ENCODE results near the gene PLSCR5. TPM values are rescaled to one million over a fixed set of nuclear protein-coding genes. Genes with fewer than 3 reads are reported as not detected.
A peak's percentile ranks its signal among the peaks of the same experiment; 100 is the strongest.

The PLSCR5 gene
- total RNA-seq, 1 donor from 2014 or later, result not detected

DNA sequence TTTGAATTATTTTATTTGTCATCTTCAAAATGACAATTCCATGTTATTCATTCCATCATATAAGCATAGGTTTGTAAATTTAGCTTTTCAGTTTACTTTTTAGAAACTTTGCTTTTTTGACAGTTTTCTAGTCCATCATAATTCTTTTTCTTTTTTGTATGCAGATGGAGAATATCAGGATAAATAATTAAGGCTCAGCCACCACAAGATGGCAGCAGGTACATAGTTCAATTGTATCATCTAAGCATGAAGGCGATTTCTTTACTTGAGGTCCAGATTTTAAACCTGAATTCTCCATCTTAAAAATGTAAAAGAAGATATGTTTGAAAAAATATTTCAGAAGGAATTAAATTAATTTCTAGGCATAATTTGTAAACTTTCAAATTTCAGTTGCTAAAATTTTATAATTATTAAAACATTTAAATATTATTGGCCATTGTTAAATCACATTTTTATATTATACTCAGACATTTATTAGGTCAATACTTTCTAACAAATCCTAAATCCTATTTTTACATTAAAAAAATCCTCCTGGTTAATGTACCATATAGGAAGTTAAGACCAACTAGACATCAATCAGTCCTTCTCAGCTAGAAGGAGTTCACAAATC lies 15.1 kb downstream of the PLSCR5 start:
- peak; percentile 47 for DNase-seq (ENCODE audit: extremely low read depth, low read depth, low spot score)

DNA sequence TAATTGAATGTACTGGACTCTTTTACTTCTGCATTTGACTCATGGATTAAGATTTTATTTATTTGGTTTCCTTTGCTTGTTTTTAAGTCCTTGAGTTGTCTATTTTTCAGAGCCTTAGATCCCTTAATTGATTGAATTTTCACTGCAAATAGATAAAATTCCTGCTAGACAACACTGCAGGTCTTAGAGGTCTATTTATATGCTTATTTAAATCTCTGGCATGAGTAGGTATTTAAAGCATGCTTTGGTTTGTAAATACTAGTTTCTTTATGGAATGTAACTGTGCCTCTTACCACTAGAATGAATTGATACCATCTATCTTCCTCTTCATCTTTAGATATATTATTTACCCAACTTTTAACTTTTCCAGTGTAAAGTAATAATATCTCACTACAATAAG lies 20.0 kb downstream of the PLSCR5 start:
- DNase-seq (ENCODE audit: extremely low read depth, low read depth, low spot score), result no peak

DNA sequence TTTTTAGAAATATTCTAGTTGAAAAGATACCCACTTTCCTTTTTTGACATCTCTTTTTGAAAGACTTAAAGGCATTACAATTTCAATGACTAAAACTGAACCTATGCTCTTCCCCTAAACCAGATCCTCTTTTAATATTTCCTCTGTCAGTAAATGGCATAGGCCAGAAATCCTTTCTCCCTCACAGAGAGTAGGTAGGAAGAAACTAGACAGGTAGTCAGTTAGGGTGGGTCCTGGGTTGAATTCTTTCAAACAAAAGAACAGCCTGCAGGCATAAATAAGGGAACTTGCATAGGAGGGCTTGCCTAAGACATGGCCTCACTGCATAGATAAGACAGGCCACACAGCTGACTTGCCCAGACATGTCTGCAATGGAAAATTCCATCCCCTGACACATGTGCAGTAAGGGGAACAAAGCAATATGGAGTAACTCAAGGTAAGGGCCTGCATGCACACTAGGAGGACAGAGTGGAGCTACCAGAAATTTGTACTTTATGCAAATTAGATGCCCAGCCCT lies 23.1 kb downstream of the PLSCR5 start:
- no peak for DNase-seq (ENCODE audit: extremely low read depth, low read depth, low spot score)

DNA sequence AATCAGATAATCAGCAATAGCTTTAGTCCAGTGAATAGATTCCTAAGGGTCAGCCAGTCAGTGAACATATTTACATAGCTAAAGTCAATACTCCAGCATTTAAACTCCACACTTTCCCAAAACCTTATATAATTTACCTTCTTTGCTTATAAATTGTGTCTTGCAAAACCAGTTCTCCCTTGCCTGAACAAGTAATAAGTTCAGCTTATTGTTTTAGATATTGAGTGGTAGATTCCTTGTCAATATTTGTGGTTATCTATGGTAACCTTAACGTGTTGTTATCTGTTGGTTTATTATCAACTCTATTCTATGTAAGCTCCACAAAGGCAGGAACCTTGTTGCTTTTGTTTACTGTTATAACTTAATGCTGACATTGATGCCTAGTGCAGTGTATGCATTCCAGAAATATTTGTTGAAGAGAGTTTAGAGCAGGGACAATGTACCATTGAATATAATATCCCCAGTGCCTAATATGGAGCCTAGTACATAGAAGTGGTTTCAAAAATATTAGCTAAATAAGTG lies 24.0 kb downstream of the PLSCR5 start:
- DNase-seq (ENCODE audit: extremely low read depth, low read depth, low spot score), result no peak

DNA sequence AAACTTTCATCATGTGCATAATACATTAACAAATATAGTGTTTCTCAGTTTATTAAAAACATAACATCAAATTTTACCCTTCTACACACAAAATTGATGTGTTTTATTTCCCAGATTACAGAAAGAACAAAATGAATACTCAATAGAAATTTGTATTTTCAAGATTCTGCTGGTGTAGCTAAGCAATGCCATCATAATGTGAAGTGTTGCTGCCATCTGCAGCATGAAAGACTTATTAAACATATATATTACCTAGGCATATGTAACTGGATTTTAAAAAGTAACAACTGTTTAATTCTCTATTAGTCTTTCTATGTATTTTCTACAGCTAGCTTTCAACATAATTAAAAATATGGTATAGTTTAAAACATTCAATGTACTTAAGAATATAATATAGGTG lies 27.5 kb downstream of the PLSCR5 start:
- peak; percentile 31 for DNase-seq (ENCODE audit: extremely low read depth, low read depth, low spot score)

DNA sequence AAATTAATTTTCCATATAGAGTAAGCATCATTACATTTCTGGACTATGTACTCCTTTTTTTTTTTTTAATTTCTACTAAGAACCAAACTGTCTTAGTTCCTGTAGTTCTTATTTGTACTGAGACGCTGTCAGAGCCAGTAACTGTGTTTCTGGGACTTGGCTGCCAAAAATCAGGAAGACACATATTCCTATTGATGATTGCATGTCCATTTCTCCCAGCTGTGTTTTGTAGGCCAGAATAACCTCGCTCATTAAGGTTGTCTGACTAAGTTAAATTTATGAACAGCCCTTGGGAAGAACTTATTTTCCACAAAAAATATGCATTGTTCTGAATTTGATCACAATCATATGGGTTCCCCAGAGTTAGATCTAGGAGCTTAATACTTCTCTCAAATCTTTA lies 29.5 kb downstream of the PLSCR5 start:
- no peak for DNase-seq (ENCODE audit: extremely low read depth, low read depth, low spot score)

DNA sequence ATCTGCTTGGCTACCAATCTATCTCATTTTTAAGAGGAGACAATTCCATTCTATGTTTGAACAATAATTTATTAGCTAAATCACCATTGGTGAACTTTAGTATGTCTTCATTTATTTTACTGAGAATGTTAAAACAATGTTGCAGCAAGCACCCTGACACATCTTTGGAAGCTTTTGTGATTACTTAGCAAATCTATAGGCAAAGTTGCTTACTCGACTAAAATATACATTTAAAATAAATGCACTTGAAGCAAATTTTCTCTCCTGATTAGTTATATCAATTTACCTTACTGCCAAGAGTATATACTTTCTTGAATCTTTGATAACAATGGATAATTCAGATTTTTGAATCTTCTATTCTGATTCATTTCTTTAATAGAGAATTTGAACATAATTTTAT lies 31.0 kb downstream of the PLSCR5 start:
- DNase-seq (ENCODE audit: extremely low read depth, low read depth, low spot score), result no peak

DNA sequence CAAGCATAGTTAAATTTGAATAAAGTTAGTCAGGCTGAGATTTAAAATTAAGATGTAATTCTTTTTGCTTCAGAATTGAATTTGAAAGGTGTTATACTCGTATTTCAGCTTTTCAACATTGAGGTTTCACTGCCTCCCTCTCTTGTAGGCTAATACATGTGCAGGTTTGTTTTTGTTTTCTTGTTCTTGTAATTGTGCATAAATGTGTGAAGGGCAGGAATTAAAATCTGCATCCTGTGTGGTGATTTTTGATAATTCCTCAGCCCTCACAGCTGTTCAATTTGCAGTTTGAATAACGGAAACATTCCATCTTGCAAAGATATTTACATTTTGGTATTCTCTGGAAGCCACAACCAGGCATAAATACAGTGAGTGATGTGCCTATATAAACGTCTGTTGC lies 35.8 kb downstream of the PLSCR5 start:
- DNase-seq (ENCODE audit: extremely low read depth, low read depth, low spot score), result no peak

DNA sequence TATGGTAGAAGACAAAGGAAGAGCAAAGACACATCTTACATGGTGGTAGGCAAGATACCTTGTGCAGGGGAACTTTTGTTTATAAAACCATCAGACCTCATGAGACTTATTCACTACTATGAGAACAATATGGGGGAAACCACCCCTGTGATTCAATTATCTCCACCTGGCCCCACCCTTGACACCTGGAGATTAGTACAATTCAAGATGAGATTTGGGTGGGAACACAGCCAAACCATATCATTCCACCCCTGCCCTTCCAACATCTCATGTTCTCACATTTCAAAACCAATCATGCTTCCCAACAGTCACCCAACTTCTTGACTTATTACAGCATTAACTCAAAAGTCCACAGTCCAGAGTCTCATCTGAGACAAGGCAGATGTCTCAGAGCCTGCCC lies 39.0 kb downstream of the PLSCR5 start:
- no peak for DNase-seq (ENCODE audit: extremely low read depth, low read depth, low spot score)

DNA sequence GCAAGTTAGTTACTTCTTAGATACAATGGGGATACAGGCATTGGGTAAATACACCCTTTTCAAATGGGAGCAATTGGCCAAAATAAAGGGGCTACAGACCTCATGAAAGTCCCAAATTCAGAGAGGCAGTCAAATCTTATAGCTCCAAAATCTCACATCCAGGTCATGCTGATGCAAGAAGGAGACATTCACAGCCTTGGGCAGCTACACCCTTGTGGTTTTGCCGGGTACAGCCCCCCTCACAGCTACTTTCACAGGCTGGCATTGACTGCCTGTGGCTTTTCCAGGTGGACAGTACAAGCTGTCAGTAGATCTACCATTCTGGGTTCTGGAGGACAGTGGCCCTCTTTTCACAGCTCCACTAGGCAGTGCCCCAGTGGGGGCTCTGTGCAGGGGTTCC lies 43.3 kb downstream of the PLSCR5 start:
- DNase-seq (ENCODE audit: extremely low read depth, low read depth, low spot score), result no peak

DNA sequence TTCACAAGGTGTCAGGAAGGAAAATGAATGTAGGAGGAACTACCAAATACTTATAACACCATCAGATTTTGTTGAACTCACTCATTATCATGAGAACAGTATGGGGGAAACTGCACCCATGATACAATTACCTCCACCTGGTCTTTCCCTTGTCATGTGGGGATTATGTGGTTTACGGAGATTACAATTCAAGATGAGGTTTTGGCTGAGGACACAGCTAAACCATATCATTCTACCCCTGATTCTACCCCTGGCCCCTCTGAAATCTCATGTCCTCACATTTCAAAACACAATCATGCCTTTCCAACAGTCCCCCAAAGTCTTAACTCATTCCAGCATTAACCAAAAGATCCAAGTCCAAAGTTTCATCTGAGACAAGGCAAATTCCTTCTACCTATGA lies 43.7 kb downstream of the PLSCR5 start:
- DNase-seq (ENCODE audit: extremely low read depth, low read depth, low spot score), result no peak

DNA sequence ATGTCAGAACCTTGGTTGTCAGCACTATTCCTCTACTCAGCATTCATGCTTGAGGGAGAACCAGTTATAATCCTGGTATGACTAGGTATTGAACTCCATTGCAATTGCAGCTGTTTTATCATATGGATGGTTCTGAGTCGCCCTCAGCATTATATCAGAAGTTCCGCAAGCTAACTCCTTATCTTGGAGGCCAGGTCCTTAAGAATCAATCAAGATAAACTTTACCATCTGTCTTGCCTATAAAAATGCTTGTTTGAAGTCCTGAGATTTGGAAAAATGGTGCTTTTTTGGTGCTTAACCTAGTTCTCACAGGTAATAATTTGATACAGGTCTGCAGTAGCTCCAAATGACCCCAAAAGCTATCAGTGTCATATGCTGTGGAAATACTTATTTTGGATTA lies 44.5 kb downstream of the PLSCR5 start:
- no peak for DNase-seq (ENCODE audit: extremely low read depth, low read depth, low spot score)

DNA sequence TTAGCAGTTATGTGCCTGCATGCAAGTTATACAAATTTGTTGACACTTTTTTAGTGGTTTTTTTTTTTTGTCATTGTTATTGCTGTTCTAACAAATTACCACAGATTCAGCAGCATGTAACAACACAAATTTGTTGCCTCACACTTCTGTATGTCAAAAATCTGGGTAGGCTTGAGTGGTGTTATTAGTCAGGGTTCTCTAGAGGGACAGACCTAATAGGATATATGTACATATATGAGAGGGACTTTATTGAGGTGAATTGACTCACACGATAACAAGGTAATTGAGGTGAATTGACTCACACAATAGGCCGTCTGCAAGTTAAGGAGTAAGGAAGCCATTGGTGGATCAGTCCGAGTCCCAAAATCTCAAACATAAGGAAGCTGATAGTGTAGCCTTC lies 45.8 kb downstream of the PLSCR5 start:
- no peak for DNase-seq (ENCODE audit: extremely low read depth, low read depth, low spot score)

DNA sequence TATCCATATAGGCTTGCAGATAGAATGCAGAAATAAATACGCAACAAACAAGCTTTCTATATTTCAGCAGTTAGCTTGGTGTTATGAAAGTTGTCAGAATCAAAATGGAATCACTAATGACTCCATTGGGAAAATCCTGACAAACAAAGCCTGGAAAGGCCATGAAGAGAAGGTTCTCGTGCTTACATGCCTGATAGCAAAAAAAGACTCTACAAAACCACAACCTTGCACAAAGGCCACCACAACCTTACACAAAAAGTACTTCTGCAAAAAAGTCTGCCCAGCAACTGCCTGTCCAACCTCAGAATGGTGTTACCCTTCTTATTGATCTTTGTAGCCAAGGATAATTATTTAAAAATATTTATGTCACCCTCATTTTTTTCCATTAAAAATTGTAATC lies 46.4 kb downstream of the PLSCR5 start:
- no peak for DNase-seq (ENCODE audit: extremely low read depth, low read depth, low spot score)

DNA sequence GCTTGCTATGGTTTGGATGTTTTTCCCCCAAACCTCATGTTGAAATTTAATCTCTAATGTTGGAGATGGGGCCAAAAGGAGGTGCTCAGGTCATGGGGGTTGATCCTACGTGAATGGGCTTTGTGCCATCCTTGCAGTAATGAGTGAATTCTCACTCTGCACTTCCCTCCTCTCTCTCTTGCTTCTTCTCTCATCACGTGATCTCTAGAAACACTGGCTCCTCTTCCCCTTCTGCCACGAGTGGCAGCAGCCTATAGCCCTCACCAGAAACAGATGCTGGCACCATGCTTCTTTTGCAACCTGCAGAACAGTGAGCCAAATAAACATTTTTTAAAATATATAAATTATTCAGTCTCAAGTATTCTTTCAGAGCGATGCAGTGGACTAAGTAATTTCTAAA lies 47.4 kb downstream of the PLSCR5 start:
- DNase-seq (ENCODE audit: extremely low read depth, low read depth, low spot score), result no peak

DNA sequence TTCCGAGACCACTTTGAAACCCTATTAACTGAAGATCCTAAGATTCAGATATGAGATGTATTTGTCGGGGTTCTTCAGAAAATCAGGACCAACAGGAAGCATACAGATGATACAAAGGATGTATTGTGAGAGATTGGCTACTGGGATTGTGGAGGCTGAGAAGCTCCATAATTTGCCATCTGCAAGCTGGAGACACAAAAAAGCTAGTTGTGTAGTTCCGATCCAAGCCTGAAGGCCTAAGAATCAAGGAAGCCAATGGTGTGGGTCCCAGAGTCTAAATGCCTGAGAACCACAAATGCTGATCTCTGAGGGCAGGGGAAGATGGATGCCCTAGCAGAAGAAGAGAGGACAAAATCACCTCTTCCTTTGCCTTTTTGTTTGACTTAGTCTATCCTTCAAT lies 49.8 kb downstream of the PLSCR5 start:
- DNase-seq (ENCODE audit: extremely low read depth, low read depth, low spot score), result no peak

DNA sequence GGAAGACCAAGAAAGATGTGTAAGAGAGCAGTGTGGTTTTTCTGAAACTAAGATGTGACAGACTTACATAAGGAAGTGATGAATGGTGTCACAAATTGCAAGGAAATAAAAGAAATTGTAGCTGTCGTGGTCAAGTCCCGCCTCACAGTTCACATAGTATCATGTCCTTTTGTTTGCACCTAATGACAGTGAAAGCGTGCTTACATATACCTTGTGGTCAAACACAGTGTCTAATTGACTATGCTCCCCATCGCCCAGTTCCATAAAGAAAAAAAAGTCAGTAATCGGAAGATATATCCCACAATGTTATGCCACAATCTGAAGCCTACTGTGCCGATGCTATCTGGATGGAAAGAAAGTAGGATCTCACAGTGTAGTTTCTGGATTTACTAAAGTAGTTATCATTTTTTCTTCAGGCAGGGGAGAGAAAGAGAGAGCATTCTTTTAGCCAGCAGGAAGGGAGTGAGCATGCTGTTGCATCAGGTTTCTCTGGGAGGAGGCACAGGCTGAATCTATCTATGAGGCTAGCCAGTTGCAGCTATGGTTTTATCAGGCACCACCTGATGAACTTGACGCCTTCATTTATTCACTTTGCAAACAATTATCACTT lies 50.9 kb downstream of the PLSCR5 start:
- DNase-seq (ENCODE audit: extremely low read depth, low read depth, low spot score), result no peak

DNA sequence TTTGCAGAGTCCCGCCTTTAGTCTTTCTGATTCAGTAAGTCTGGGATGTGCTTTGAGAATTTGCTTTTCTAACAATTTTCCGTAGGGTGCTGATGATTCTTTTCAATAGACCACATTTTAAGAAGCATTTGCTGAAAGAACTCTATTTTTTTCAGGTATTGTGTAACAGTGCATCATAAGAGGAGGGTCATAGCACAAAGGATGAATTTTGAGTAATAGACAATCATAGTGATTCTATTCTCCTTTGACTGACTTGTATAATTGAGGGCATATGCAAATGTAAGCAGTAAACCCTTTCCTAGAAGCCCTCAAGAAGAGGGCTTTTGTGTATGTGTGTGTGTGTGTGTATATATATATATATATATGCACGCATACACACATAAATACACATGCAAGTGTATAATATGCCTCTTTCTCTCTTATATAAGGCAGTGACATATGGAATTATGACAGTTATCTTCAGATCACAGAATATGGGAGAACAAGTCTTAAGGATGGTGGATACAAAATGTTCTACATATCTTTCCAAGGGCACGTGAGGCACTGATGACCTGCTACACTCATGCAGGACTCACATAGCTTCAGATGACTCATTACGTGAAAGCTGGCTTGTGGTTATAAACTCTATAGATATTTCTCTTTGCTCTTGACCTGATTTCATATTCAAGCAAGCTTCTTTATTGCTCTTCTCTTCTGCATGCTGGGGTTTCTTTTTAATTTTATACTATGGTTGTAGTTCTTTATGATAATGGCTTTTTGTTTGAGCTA lies 54.2 kb downstream of the PLSCR5 start:
- DNase-seq (ENCODE audit: extremely low read depth, low read depth, low spot score), result no peak

DNA sequence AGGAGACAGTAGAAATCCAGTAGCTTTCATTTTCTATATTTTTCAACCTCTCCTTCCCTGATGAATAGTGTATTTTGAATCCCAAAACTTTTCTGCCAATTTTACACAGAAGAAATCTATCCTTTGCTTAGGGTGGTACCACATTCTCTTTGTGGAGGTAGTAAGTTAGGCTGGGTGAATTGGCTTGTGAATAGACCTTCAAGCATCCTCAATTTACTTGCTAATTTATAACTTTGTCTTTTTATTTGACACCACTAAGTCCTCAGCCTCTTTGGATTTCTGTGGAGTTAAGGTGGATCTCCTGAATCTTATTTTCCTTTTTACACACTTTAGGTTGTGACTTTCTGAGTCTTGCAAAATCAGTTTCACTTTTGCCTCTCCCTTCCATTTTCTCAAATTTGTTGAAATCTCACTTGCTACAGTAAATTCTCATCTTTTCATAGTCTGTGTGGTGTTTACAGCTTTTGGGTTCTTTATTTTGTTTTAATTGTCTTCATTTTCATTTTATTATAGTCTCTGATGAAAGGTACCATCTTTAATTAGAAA lies 55.0 kb downstream of the PLSCR5 start:
- DNase-seq (ENCODE audit: extremely low read depth, low read depth, low spot score), result no peak

DNA sequence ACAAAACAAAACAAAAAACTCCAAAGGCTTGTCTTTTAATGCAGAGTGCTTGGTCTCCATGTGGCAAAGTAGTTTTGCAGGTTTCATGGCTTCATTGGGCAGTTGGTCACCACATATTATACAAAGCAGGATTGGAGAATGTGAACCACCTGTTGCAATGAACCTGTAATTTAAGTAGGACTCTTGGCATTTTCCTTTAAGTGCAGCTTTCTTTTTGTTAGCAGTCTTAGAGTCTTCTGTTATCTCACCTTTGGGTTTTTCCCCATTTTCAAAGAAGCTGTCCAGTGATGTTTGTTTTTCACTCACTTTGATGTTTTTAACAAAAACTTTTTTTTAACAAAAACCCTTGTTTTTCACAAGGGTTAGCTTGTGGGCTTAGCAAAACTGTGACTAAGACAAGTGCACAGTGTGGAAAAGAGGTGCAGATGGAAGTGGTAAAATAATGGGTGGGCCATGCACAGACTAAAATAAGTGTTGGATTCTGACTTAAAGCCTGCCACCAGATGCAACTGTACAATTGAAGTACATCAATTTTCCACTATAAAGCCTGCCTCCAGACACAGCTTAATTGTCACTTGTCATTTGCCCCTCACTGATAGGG lies 57.8 kb downstream of the PLSCR5 start:
- no peak for DNase-seq (ENCODE audit: extremely low read depth, low read depth, low spot score)

DNA sequence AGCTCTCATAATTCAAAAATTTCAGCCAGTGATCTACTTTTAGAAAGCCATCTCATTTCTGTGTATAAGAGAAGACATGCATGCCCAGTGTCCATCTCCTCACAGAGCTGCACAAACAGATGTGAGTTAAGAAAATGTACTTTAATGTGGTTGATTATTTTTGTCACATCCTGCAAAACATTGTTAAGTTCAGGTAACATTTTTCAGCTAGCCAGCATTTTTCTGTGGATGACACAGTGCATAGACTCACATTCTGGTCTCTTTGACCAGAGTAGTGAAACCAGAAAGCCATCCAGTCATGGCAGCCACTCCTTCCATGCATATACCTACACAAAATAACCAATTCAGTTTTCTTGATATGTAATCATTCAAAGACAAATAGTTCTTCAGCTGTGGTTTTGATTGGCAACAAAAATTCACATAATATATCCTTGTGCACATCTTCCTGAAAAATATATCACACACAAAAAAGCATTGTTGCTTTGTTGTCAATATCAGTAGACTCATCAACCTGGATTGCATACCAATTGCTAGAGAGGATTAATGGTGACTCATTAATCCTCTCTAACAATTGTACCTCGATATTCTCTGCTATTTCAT lies 58.7 kb downstream of the PLSCR5 start:
- DNase-seq (ENCODE audit: extremely low read depth, low read depth, low spot score), result no peak
